ENCODE results near the gene ZNF148.

Gene ZNF148

DNA sequence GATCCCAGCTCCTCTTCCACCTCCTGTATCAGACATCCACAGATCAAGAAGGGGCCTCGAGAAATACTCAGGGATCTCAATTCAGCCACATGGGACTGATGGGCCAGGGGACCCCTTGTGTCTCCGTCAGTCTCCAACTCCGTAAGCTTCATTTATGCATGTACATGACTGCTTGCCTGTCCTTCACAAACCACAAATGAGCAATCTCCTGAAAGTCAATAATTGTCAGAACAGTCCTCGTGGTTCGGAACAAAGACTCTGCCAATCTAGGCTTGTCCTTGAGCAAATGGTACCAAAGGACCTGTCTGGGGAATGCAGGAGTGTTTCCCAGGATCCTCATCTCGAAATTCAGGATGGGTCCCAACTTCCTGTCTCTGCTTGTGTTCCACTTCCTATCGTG is 183.4 kb downstream of the ZNF148 start:
- TF ChIP-seq, protein P1, sequence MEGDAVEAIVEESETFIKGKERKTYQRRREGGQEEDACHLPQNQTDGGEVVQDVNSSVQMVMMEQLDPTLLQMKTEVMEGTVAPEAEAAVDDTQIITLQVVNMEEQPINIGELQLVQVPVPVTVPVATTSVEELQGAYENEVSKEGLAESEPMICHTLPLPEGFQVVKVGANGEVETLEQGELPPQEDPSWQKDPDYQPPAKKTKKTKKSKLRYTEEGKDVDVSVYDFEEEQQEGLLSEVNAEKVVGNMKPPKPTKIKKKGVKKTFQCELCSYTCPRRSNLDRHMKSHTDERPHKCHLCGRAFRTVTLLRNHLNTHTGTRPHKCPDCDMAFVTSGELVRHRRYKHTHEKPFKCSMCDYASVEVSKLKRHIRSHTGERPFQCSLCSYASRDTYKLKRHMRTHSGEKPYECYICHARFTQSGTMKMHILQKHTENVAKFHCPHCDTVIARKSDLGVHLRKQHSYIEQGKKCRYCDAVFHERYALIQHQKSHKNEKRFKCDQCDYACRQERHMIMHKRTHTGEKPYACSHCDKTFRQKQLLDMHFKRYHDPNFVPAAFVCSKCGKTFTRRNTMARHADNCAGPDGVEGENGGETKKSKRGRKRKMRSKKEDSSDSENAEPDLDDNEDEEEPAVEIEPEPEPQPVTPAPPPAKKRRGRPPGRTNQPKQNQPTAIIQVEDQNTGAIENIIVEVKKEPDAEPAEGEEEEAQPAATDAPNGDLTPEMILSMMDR (IDR thresholded peaks at IDR 0.05) = no peak

DNA sequence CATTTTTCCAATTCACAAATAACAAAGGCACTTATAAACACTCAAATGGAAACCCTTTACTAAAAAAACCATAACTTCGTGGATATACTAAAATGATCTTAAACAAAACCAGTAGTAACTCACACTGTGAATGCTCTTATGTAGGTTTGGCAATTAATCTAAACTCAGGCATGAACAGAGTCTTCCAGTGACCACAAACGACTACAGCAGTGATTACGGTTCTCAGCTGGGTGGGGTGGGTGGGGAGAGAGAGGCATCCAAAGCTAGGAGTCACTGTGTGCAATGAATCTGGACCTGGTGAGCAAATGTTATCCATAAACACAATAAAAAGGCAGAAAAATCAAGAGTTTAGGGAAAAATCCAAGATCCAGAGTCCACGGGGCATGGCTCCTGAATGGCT is 183.9 kb downstream of the ZNF148 start:
- TF ChIP-seq, protein P1 (IDR thresholded peaks at IDR 0.05) = no peak

DNA sequence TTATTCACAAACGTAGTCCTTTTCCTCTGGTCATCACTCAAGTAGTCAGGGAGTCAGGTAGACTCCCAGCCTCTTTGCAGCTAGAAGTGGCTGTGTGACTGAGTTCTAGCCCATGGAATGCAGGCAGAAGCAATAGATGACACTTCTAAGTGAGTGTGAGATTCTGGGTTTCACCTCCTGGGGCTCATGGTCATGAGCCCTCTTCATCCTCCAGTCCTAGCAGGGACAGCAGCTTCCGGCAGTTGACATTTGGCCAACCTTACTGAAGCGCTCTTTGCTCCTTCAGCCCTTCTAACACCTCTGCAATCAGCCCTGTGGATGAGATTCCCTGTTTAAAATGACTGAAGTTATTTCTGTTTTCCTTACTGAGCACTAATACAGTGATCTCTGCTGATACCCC is 184.3 kb downstream of the ZNF148 start:
- TF ChIP-seq, protein P1 (IDR thresholded peaks at IDR 0.05) = no peak

DNA sequence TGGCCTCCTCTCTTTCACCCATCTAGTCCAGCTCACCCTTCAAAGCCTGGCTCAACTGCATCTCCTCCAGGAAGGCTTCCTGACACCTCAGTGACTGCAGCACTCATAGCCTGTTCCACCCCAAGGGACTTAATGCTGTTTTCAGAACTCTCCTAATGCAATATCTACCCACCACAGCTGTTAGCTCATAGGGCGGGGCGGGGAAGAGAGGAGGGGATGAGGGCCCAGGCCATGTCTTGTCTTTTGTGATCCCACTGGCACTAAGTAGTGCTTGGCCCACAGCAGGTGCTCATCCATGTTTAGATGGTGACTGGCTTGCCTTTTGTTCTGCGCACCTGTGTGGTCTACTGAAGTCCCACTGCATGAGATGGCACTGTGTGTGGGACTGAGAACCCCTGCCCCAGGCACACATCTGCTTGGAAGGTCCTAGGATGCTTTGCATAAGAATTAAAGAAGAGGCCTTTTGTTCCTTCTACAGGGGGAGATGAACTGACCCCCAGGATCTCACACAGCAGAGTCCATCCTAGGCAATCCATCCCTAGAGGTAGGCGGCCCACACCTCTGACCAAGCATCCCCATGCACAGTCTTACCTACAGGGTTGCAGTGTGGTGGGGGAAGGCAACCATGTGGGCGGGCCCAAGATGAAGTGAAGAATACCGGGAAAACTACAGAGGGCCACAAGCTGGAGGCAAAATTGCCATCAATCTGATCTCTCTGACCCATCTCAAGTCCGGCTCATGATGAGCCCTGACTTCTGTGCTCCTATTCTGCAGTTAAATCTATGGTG is 185.6 kb downstream of the ZNF148 start:
- TF ChIP-seq, protein P1 (IDR thresholded peaks at IDR 0.05) = no peak

DNA sequence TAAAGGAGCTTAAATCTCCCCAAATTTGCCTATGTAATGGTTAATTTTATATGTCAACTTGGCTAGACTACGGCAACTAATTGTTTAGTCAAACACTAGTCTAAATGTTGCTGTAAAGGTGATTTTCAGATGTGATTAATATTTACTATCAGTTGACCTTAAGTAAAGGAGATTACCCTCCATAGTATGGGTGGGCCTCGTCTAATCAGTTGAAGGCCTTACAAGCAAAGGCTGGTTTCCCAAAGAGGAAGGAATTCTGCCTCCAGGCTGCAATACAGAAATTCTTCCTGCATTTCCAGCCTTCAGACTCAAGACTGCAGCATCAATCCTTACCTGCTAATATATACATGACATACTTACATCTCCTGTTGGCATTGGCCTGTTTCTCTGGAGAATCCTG is 186.2 kb downstream of the ZNF148 start:
- TF ChIP-seq, protein P1 (IDR thresholded peaks at IDR 0.05) = no peak

DNA sequence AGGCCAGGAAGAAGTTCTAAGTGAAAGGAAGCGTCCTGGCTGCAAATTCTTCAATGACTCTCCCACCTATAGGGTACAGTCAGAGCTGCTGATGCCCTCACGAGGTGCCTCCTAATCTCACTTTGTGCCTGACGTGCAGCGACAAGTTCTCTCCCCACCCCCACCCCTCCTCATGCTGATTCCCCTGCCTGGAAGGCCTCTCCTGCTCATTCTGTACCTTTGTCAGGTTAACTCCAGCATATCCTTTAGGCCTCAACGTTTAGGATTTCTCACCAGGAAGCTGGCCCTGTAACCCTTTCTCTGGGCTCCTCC is 187.6 kb downstream of the ZNF148 start:
- TF ChIP-seq, protein P1 (IDR thresholded peaks at IDR 0.05) = no peak

DNA sequence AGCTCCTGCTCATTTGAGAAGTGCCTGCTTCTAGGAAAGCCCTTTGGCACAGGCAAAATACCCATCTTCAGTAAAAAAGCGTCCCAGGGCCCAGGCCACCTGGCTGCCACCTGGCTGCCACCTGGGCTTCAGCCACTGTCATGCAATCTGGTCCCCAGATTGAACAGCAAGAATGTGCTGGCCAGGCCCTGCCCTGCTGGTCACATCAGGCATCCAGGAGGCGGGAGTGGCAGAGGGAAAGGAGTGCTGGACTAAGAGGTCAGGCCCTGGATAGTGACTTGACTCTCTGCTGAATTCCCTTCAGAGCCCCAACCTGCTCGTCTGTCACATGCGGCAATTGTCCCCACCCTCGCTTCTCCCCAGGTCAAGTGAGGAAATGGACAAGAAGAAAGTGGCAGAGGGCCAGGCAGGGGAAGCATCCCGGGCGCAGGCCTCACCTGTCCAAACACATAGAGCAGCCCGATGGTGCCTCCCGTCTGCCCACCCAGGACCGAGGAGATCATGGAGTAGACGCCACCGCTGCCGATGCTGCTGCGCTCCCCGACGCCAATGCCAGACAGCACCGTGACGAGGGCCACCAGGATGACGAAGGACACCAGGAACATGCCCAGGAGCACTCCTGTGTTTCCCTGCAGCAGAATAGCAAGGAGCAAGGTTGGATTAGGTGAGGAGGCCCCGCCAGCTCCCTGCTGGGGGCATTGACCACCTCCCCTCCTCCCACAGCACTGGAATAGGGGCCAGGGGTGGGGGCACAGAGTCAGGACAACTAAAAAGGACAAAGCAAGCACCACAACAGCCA is 188.1 kb downstream of the ZNF148 start:
- TF ChIP-seq, protein P1 (IDR thresholded peaks at IDR 0.05) = no peak

Data from LNCAP (cell line).